H54 (cell line): Measurements from ENCODE around the gene ZNFX1.
"Not testable (repeated sequence)": the region's sequence is repeated elsewhere in the genome, so short reads cannot be mapped to it uniquely, and the experiment has no call there.

Source experiments
- DNase-seq: peaks from one replicate; pipeline ENCODE4 v3.0.0; 2011; ENCODE audit warnings: low spot score, mixed read lengths; ENCODE audit not compliant: insufficient read length
- FAIRE-seq: peaks from 3 replicates; lab custom pipeline; 2011; peaks lifted over from hg19 to GRCh38; lab: Jason Lieb, UNC
- POLR2A ChIP-seq: IDR thresholded peaks from 2 replicates; pipeline ENCODE4 v1.6.1; 2011; ENCODE audit warnings: low read depth, mild to moderate bottlenecking, low read length

ZNFX1 gene

GRCh38 chr20:49308875-49309274 lies 31.0 kb upstream of the ZNFX1 start:
- DNase-seq, result no peak
- no peak for TF ChIP-seq POLR2A
- FAIRE-seq, result no peak

- no peak for TF ChIP-seq POLR2A
- no peak for DNase-seq
- FAIRE-seq, result no peak
These were observed 29.2 kb upstream of the ZNFX1 start for GRCh38 chr20:49306903-49307620.

- no peak for TF ChIP-seq POLR2A
These were observed 25.3 kb upstream of the ZNFX1 start for GRCh38 chr20:49303065-49303552.

GRCh38 chr20:49297605-49298530 lies 20.0 kb upstream of the ZNFX1 start:
- no peak for FAIRE-seq
- no peak for TF ChIP-seq POLR2A
- DNase-seq, result no peak

More at GRCh38 chr20:49303065-49303552, 25.3 kb upstream of the ZNFX1 start:
- FAIRE-seq (no peak), DNase-seq (no peak)

GRCh38 chr20:49294002-49294654 lies 16.3 kb upstream of the ZNFX1 start:
- not testable (repeated sequence) for DNase-seq, FAIRE-seq

- DNase-seq, result no peak
- TF ChIP-seq POLR2A, result no peak
- no peak for FAIRE-seq
These were observed 15.3 kb upstream of the ZNFX1 start for GRCh38 chr20:49293122-49293521.

GRCh38 chr20:49292010-49292409 lies 14.2 kb upstream of the ZNFX1 start:
- FAIRE-seq (no peak), DNase-seq (no peak)
- TF ChIP-seq POLR2A, result no peak

- TF ChIP-seq POLR2A, result no peak
- FAIRE-seq, result no peak
- no peak for DNase-seq
These were observed 13.3 kb upstream of the ZNFX1 start for GRCh38 chr20:49291200-49291599.

GRCh38 chr20:49290608-49291191 lies 12.8 kb upstream of the ZNFX1 start:
- DNase-seq, result no peak
- no peak for TF ChIP-seq POLR2A

GRCh38 chr20:49288784-49289696 lies 11.2 kb upstream of the ZNFX1 start:
- no peak for TF ChIP-seq POLR2A
- DNase-seq (no peak), FAIRE-seq (no peak)

More at GRCh38 chr20:49290608-49291191, 12.8 kb upstream of the ZNFX1 start:
- FAIRE-seq, result no peak

- no peak for FAIRE-seq
- no peak for DNase-seq
- TF ChIP-seq POLR2A, result no peak
These were observed 10.4 kb upstream of the ZNFX1 start for GRCh38 chr20:49288250-49288751.

GRCh38 chr20:49287555-49288249 lies 9.8 kb upstream of the ZNFX1 start:
- no peak for TF ChIP-seq POLR2A
- no peak for FAIRE-seq
- no peak for DNase-seq
